Measurements from ENCODE around the gene ARSG.
"Not testable (repeated sequence)": the region's sequence is repeated elsewhere in the genome, so short reads cannot be mapped to it uniquely, and the experiment has no call there.

The ARSG gene

GRCh38 chr17:68328676-68329075 is 37.4 kb downstream of the ARSG start:
- no peak for DNase-seq (ENCODE audit: low read depth in 2 of 2)

GRCh38 chr17:68329331-68329730 is 38.0 kb downstream of the ARSG start:
- DNase-seq (ENCODE audit: low read depth in 2 of 2): no peak

- DNase-seq (ENCODE audit: low read depth in 2 of 2): not testable (repeated sequence)
Observed at GRCh38 chr17:68331932-68332331, 40.6 kb downstream of the ARSG start.

- DNase-seq (ENCODE audit: low read depth in 2 of 2): no peak
Observed at GRCh38 chr17:68334393-68334792, 43.1 kb downstream of the ARSG start.

- DNase-seq (ENCODE audit: low read depth in 2 of 2): no peak
Observed at GRCh38 chr17:68341482-68341881, 50.2 kb downstream of the ARSG start.

- DNase-seq (ENCODE audit: low read depth in 2 of 2): no peak
Observed at GRCh38 chr17:68343976-68344375, 52.7 kb downstream of the ARSG start.

- DNase-seq (ENCODE audit: low read depth in 2 of 2): no peak
Observed at GRCh38 chr17:68344701-68345136, 53.4 kb downstream of the ARSG start.

- DNase-seq (ENCODE audit: low read depth in 2 of 2): peak; percentile 34 to 56
Observed at GRCh38 chr17:68346448-68346847, 55.2 kb downstream of the ARSG start.

GRCh38 chr17:68347380-68347779 is 56.1 kb downstream of the ARSG start:
- DNase-seq (ENCODE audit: low read depth in 2 of 2): no peak

GRCh38 chr17:68349157-68349556 is 57.9 kb downstream of the ARSG start:
- DNase-seq (ENCODE audit: low read depth in 2 of 2): no peak

- no peak for DNase-seq (ENCODE audit: low read depth in 2 of 2)
Observed at GRCh38 chr17:68351395-68351794, 60.1 kb downstream of the ARSG start.

- no peak for DNase-seq (ENCODE audit: low read depth in 2 of 2)
Observed at GRCh38 chr17:68352041-68352440, 60.7 kb downstream of the ARSG start.

- DNase-seq (ENCODE audit: low read depth in 2 of 2): not testable (repeated sequence)
Observed at GRCh38 chr17:68352671-68353070, 61.4 kb downstream of the ARSG start.

GRCh38 chr17:68353111-68353521 is 61.8 kb downstream of the ARSG start:
- DNase-seq (ENCODE audit: low read depth in 2 of 2): no peak

- DNase-seq (ENCODE audit: low read depth in 2 of 2): not testable (repeated sequence)
Observed at GRCh38 chr17:68354311-68354710, 63.0 kb downstream of the ARSG start.

- not testable (repeated sequence) for DNase-seq (ENCODE audit: low read depth in 2 of 2)
Observed at GRCh38 chr17:68355108-68355507, 63.8 kb downstream of the ARSG start.

GRCh38 chr17:68356520-68356919 is 65.2 kb downstream of the ARSG start:
- peak; percentile 39 to 44 for DNase-seq (ENCODE audit: low read depth in 2 of 2)

GRCh38 chr17:68356949-68357455 is 65.7 kb downstream of the ARSG start:
- DNase-seq (ENCODE audit: low read depth in 2 of 2): no peak

- DNase-seq (ENCODE audit: low read depth in 2 of 2): no peak
Observed at GRCh38 chr17:68357886-68358285, 66.6 kb downstream of the ARSG start.

- DNase-seq (ENCODE audit: low read depth in 2 of 2): no peak
Observed at GRCh38 chr17:68359791-68360535, 68.7 kb downstream of the ARSG start.

GRCh38 chr17:68365469-68365868 is 74.2 kb downstream of the ARSG start:
- DNase-seq (ENCODE audit: low read depth in 2 of 2): no peak

- no peak for DNase-seq (ENCODE audit: low read depth in 2 of 2)
Observed at GRCh38 chr17:68368387-68368786, 77.1 kb downstream of the ARSG start.

GRCh38 chr17:68375566-68375965 is 84.3 kb downstream of the ARSG start:
- no peak for DNase-seq (ENCODE audit: low read depth in 2 of 2)

GRCh38 chr17:68376178-68376577 is 84.9 kb downstream of the ARSG start:
- not testable (repeated sequence) for DNase-seq (ENCODE audit: low read depth in 2 of 2)
